ENCODE results near the gene FGF3. TPM values are rescaled to one million over a fixed set of nuclear protein-coding genes. Genes with fewer than 3 reads are reported as not detected.

Gene FGF3
- total and polyA plus RNA-seq, 10 of the 15 experiments (the other 5 are each of a cell fraction or from before 2014, with no cell fraction given): not detected

- Histone ChIP-seq H3K4me3 (no peak overlapping the region), H2AFZ (ENCODE audit: control insufficient read depth, low read depth, low read length) (no peak overlapping the region), H3K36me3 (ENCODE audit: control insufficient read depth in 2 of 2, insufficient read depth in 2 of 2, low read length in 1 of 2) (no peaks in the 10 kb centered on the region), H3K27me3 (replicated peaks in 1 of 2; ENCODE audit: control insufficient read depth in 2 of 2, insufficient read depth in 2 of 2, low read length in 1 of 2) (no peaks in the 10 kb centered on the region; a peak in 1 of 4 replicates), H4K20me1 (ENCODE audit: control insufficient read depth, insufficient read depth) (no peaks in the 10 kb centered on the region), H3K79me2 (ENCODE audit: control insufficient read depth, insufficient read depth, low read length) (no peaks in the 10 kb centered on the region), H3K9ac (ENCODE audit: control insufficient read depth, insufficient read depth, low read length) (no peak overlapping the region), H3K4me2 (ENCODE audit: control insufficient read depth, insufficient read depth) (no peak overlapping the region), H3K4me1 (ENCODE audit: control insufficient read depth, insufficient read depth, low read length) (no peaks in the 10 kb centered on the region), H3K27ac (ENCODE audit: control insufficient read depth, insufficient read depth) (no peak overlapping the region), H3K9me3 (replicated peaks; ENCODE audit: control insufficient read depth, insufficient read depth, low read length) (no peaks in the 10 kb centered on the region; the same call in 2 of the 3 replicates)
- intact Hi-C loops (cut with micrococcal nuclease; ENCODE audit: unreplicated experiment) (no loop called here), in situ Hi-C loops (cut with MboI) (no loop called here)
- CTCF ChIA-PET: no interaction called here
- ATAC-seq: no peak
- RAD21 ChIA-PET (ENCODE audit: unreplicated experiment): no interaction called here
- POLR2A ChIA-PET: no interaction called here
- DNase-seq (ENCODE audit: low read depth, low spot score): no peak
- BruUV-seq (replicated peaks): no TSS peak
- 31% methylated on average over 14 of the region's 14 CpGs for WGBS (ENCODE audit: insufficient coverage, insufficient replicate concordance, low lambda C conversion rate, missing lambda C conversion rate)
- FAIRE-seq: no peak
- TF ChIP-seq BCL3 (IDR thresholded peaks at IDR 0.05; ENCODE audit: borderline replicate concordance, insufficient read depth, low read depth, low read length, poor library complexity, severe bottlenecking) (no peak), TARDBP (IDR thresholded peaks at IDR 0.05; ENCODE audit: borderline replicate concordance) (no peak), KDM1A (IDR thresholded peaks at IDR 0.05; ENCODE audit: borderline replicate concordance) (no peak), GABPA (IDR thresholded peaks at IDR 0.05; ENCODE audit: low read depth) (no peak), EZH2 (IDR thresholded peaks at IDR 0.05; ENCODE audit: borderline replicate concordance, control insufficient read depth, low read depth, low read length) (no peak), SUPT20H (IDR thresholded peaks at IDR 0.05; ENCODE audit: borderline replicate concordance, control insufficient read depth, low read depth, low read length) (no peak), CHD1 (IDR thresholded peaks at IDR 0.05; ENCODE audit: low read depth, low read length) (no peak), IKZF2 (IDR thresholded peaks at IDR 0.05) (no peak), PRDM15 (CRISPR knock-in tag; IDR thresholded peaks at IDR 0.05) (no peak), MYB (IDR thresholded peaks at IDR 0.05; ENCODE audit: borderline replicate concordance, low read depth, low read length) (no peak), SREBF2 (IDR thresholded peaks at IDR 0.05; ENCODE audit: low read length) (no peak), CHD2 (IDR thresholded peaks at IDR 0.05; ENCODE audit: borderline replicate concordance, low read depth, low read length) (no peak), ZSCAN29 (IDR thresholded peaks at IDR 0.05) (no peak), FOXK2 (IDR thresholded peaks at IDR 0.05) (no peak), POU2F2 (IDR thresholded peaks at IDR 0.05; ENCODE audit: borderline replicate concordance, low read depth, low read length) (no peak), NR2C2 (IDR thresholded peaks at IDR 0.05; ENCODE audit: borderline replicate concordance, control insufficient read depth, insufficient read length, low read depth) (no peak), SMC3 (IDR thresholded peaks at IDR 0.05; ENCODE audit: borderline replicate concordance, low read length) (no peak), TCF3 (IDR thresholded peaks at IDR 0.05; ENCODE audit: borderline replicate concordance, insufficient read depth, low read depth, low read length) (no peak), POLR2AphosphoS5 (IDR thresholded peaks at IDR 0.05; ENCODE audit: low read length) (no peak)
- SMC1A ChIA-PET (ENCODE audit: uncharacterized antibody, unreplicated experiment): no interaction called here
Observed at GRCh38 chr11:69797737-69798528, 21.3 kb downstream of the FGF3 start.
